Left lung (tissue), 10 donors: ENCODE results near the gene DSN1. TPM values are rescaled to one million over a fixed set of nuclear protein-coding genes. Genes with fewer than 3 reads are reported as not detected.

Experiments used
- ATAC-seq: fragments of 200-7000 bp; cut with Tn5 transposase; one replicate; pipeline ENCODE4 v1.9.1; 2020; ENCODE audit warnings: moderate library complexity
- DNase-seq, 4 donors: peaks; one replicate each; pipeline ENCODE4 v3.0.0-alpha.2; 2013 to 2020
- H3K27ac ChIP-seq, 2 donors: fragments of 200-600 bp; sonication (generic) in 1 of 2; one replicate each; pipeline versions ENCODE4 v1.5.0 to v1.8.0; 2020 to 2021
- H3K27me3 ChIP-seq, 2 donors: fragments of 200-600 bp; sonication (generic) in 1 of 2; one replicate each; pipeline versions ENCODE4 v1.5.0 to v1.8.0; 2020 to 2021
- H3K36me3 ChIP-seq, 2 donors: fragments of 200-600 bp; sonication (generic) in 1 of 2; one replicate each; pipeline versions ENCODE4 v1.5.0 to v1.8.0; 2020 to 2021
- H3K4me1 ChIP-seq, 2 donors: fragments of 200-600 bp; one replicate each; pipeline ENCODE4 v1.8.0; 2021
- H3K4me3 ChIP-seq, 2 donors: fragments of 200-600 bp; sonication (generic) in 1 of 2; one replicate each; pipeline versions ENCODE4 v1.5.0 to v1.8.0; 2020 to 2021; ENCODE audit warnings: mild to moderate bottlenecking in 1 of 2
- H3K9me3 ChIP-seq, 2 donors: fragments of 200-600 bp; sonication (generic) in 1 of 2; one replicate each; pipeline versions ENCODE4 v1.5.0 to v1.8.0; 2020 to 2021
- CTCF ChIP-seq, 2 donors: fragments of 200-600 bp; sonication (generic) in 1 of 2; IDR thresholded peaks; one replicate each; pipeline versions ENCODE4 v1.5.0 to v1.8.0; 2021; ENCODE audit warnings: antibody characterized with exemption in 2 of 2
- intact Hi-C, 2 donors: fragments of 100-400 bp; cut with DNase I; formaldehyde crosslinking; loops; one replicate each; pipeline versions ENCODE4 v1.11.2 to v1.14.2; 2022
- polyA plus RNA-seq, 6 donors: library from polyadenylated mRNA; unstranded; fragments of 120-200 nt; gene quantifications; one replicate each; pipeline ENCODE4 v1.2.1, GENCODE V29; 2013; ENCODE audit not compliant: insufficient read length in 6 of 6
- total RNA-seq, 2 donors: library from RNA; stranded (reverse); fragmentation: NEBNext Ultra II Directional; extraction: Animal tissue kit (Norgen Biotek cat#: 25700); gene quantifications; one replicate each; pipeline ENCODE4 v1.2.1, GENCODE V29; 2021
- donor health status: DM: no; HTN: yes; CAD: no.
- donor health status: DM: no; HTN: no; CAD: no.

The DSN1 gene
- total and polyA plus RNA-seq, 8 donors = 14.5 to 24.7 (median 20.3) TPM

GRCh38 chr20:36792422-36792821 is 18.9 kb upstream of the DSN1 start:
- H3K27ac ChIP-seq = no peak overlapping the region
- peak; percentile 58 for ATAC-seq
- H3K27me3 ChIP-seq = no peaks in the 10 kb centered on the region
- DNase-seq = peak in 1 of 4 donors; percentile 53
- intact Hi-C loops = no loop called here
- H3K4me1 ChIP-seq = no peaks in the 10 kb centered on the region
- peaks cover 0 to 51% of the 10 kb centered on the region in 2 donors for H3K36me3 ChIP-seq
- H3K9me3 ChIP-seq = no peaks in the 10 kb centered on the region
- no peak overlapping the region for H3K4me3 ChIP-seq
- no peak for TF ChIP-seq CTCF (IDR thresholded peaks at IDR 0.05)

GRCh38 chr20:36791862-36792261 is 18.3 kb upstream of the DSN1 start:
- ATAC-seq (no peak), DNase-seq (no peak)
- Histone ChIP-seq H3K9me3 (no peaks in the 10 kb centered on the region), H3K27me3 (no peaks in the 10 kb centered on the region), H3K4me1 (no peaks in the 10 kb centered on the region), H3K27ac (no peak overlapping the region), H3K4me3 (no peak overlapping the region), H3K36me3 (peaks cover 0 to 45% of the 10 kb centered on the region in 2 donors)
- TF ChIP-seq CTCF (IDR thresholded peaks at IDR 0.05) = no peak
- intact Hi-C loops = no loop called here

- Histone ChIP-seq H3K27ac (no peak overlapping the region), H3K4me1 (no peaks in the 10 kb centered on the region), H3K9me3 (no peaks in the 10 kb centered on the region), H3K27me3 (no peaks in the 10 kb centered on the region), H3K4me3 (no peak overlapping the region), H3K36me3 (peaks cover 0 to 36% of the 10 kb centered on the region in 2 donors)
- DNase-seq (no peak), ATAC-seq (no peak)
- intact Hi-C loops = no loop called here
- no peak for TF ChIP-seq CTCF (IDR thresholded peaks at IDR 0.05)
These were observed 13.1 kb upstream of the DSN1 start for GRCh38 chr20:36786663-36787062.

- intact Hi-C loops = no loop called here
- Histone ChIP-seq H3K4me1 (no peaks in the 10 kb centered on the region), H3K9me3 (no peaks in the 10 kb centered on the region), H3K4me3 (no peak overlapping the region), H3K27ac (no peak overlapping the region), H3K36me3 (peaks cover 0 to 32% of the 10 kb centered on the region in 2 donors), H3K27me3 (no peaks in the 10 kb centered on the region)
- DNase-seq = no peak
- no peak for TF ChIP-seq CTCF (IDR thresholded peaks at IDR 0.05)
- ATAC-seq = no peak
These were observed 12.7 kb upstream of the DSN1 start for GRCh38 chr20:36786246-36786645.

GRCh38 chr20:36785308-36785707 is 11.7 kb upstream of the DSN1 start:
- Histone ChIP-seq H3K4me1 (no peaks in the 10 kb centered on the region), H3K9me3 (no peaks in the 10 kb centered on the region), H3K27ac (no peak overlapping the region), H3K27me3 (no peaks in the 10 kb centered on the region), H3K4me3 (no peak overlapping the region), H3K36me3 (peaks cover 0 to 32% of the 10 kb centered on the region in 2 donors)
- DNase-seq (no peak), ATAC-seq (no peak)
- no peak for TF ChIP-seq CTCF (IDR thresholded peaks at IDR 0.05)
- intact Hi-C loops = no loop called here
